ENCODE results near the gene FAM120B.
"Not testable (repeated sequence)": the region's sequence is repeated elsewhere in the genome, so short reads cannot be mapped to it uniquely, and the experiment has no call there.

Gene FAM120B, protein sequence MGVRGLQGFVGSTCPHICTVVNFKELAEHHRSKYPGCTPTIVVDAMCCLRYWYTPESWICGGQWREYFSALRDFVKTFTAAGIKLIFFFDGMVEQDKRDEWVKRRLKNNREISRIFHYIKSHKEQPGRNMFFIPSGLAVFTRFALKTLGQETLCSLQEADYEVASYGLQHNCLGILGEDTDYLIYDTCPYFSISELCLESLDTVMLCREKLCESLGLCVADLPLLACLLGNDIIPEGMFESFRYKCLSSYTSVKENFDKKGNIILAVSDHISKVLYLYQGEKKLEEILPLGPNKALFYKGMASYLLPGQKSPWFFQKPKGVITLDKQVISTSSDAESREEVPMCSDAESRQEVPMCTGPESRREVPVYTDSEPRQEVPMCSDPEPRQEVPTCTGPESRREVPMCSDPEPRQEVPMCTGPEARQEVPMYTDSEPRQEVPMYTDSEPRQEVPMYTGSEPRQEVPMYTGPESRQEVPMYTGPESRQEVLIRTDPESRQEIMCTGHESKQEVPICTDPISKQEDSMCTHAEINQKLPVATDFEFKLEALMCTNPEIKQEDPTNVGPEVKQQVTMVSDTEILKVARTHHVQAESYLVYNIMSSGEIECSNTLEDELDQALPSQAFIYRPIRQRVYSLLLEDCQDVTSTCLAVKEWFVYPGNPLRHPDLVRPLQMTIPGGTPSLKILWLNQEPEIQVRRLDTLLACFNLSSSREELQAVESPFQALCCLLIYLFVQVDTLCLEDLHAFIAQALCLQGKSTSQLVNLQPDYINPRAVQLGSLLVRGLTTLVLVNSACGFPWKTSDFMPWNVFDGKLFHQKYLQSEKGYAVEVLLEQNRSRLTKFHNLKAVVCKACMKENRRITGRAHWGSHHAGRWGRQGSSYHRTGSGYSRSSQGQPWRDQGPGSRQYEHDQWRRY

DNA sequence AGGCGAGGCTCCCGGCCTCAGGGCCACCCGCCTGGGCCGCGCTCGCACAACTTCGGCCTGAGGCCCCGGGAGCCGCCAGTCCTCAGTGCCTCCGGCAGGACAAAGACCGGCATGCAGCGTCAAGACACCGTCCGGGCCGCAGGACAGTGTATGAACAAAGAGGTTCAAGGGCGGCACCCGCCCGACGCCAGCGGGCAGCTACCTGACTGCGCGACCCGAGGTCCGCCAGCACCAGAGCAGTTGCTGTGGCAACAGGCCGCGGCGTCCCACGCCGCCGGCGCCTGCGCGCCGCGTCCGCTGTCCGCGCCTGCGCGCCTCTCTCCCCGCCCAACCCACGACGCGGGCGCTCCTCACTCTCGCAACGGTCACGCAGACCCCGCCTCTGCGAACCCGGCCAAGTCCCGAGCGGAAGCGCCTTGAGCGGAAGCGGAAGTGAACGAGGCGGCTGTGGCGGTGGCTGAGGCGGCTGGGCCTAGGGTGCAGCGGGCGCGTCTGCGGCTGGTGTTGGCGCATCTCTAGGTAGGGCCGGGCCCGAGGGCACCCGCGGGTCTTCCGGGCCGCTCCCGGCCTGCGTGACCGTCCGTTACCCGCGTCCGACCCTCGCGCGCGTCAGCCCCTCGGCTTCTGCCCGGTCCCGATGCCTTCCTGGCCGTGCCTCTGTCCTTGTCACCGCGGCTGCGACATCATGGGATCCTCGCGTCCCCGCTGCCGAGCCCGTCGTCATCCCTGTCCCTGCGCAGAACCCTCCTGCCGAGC lies at the start of gene FAM120B:
TSS of gene FAM120B (plus strand) at position 435 of the 756 bp plus-strand sequence. CDS start 10,633 bp downstream, outside the sequence.
- DNase-seq (ENCODE audit: low read depth): peak; percentile 94

DNA sequence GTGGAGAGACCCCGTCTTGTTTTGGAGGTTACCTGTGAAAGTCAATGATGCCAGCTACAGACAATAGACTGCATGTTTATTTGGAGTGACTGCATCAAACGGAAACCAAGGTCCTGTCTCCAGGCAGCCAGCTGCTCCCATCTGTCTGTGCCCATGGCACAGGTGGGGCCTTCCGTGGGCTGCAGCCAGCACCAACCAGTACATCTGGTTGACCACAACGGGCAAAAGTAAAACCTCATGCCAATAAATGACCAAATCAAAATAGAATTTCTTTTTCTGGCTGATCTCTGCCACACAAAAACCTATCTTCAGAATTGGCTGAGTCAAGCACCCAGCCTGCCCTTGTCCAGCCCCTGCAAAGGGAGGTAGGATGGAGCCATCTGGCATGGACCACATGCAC lies 49.2 kb upstream of the FAM120B start:
- no peak for DNase-seq (ENCODE audit: low read depth)

GRCh38 chr6:170258407-170258806 lies 48.2 kb upstream of the FAM120B start:
- no peak for DNase-seq (ENCODE audit: low read depth)

DNA sequence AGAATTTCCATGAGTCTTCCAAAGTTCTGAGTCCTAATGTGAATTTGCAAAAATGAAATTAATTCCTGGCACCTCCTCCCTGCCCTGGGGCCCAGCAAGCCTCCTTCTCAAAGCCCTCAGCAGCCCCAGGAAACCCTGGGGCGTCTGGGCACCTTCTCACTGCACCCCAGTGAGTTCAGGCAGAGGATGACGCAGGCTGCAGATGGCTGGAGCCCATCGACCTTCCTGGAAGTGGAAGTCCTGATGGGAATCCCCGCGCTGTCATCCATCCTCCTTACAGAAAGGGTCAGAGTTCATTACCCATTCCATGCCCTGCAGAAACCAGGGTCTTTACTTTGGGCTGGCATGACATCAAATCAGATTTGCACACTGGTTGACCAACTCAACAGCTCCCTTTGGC lies 47.3 kb upstream of the FAM120B start:
- DNase-seq (ENCODE audit: low read depth): no peak

- DNase-seq (ENCODE audit: low read depth): no peak
Observed at GRCh38 chr6:170260686-170261085, 45.9 kb upstream of the FAM120B start.

DNA sequence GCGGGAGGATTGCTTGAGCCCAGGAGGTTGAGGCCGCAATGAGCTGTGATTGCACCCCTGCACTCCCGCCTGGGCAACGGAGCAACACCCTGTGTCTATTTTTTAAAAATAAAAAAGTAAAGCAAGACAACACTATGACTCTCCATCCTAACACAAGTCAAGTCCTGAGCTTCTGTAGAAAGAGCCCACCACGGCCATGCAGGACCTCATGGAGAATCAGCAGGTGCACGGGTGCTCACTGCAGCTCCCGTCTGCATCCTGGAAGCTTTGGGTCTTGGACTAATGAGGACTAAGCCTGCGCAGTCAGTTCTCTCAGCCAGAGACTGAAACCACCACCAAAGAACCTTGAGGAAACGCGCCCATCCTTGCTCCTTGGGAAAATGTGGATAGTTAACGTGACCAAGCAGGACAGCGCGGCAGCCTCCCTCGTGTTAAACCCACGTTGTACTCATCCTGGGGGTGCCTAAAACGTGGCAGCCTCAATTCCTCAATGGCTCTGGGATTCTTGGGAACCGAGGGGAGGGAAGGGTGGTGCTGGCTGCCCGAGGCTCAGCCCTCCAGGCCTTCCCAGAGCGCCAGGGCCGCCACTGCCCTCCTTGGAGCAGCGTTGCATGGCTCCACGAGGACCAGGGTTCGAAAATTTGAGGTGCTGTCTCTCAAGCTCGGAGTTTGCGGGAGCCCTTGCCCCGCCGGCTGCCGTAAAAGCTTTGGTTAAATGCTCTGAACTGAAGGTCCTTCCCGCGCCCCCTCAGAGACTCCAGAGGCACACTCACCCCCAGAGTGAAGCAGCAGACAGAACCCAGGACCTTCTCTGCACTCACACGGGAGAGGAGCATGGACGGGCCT lies 44.7 kb upstream of the FAM120B start:
- DNase-seq (ENCODE audit: low read depth): no peak

- DNase-seq (ENCODE audit: low read depth): no peak
Observed at GRCh38 chr6:170262489-170263088, 44.0 kb upstream of the FAM120B start.

GRCh38 chr6:170263410-170263809 lies 43.1 kb upstream of the FAM120B start:
- DNase-seq (ENCODE audit: low read depth): no peak

DNA sequence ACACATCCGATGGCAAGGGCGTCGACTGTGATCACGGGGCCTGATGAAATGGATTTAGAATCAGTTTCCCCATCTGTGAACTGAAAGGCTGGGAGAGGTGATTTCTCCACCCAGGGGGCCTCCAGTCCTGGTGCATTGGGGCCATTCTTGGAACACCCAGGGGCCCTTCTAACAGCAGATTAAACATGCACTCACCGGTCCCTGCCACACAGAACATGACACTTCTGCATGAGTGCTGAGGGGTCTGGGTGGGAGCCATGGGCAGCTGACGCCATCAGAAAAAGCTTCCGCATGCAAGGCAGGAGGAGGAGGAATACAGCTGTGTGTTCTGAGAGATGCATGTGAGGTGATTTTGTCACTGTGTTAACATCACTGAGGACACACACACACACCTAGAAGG lies 42.5 kb upstream of the FAM120B start:
- DNase-seq (ENCODE audit: low read depth): no peak

- not testable (repeated sequence) for DNase-seq (ENCODE audit: low read depth)
Observed at GRCh38 chr6:170264644-170265043, 41.9 kb upstream of the FAM120B start.

DNA sequence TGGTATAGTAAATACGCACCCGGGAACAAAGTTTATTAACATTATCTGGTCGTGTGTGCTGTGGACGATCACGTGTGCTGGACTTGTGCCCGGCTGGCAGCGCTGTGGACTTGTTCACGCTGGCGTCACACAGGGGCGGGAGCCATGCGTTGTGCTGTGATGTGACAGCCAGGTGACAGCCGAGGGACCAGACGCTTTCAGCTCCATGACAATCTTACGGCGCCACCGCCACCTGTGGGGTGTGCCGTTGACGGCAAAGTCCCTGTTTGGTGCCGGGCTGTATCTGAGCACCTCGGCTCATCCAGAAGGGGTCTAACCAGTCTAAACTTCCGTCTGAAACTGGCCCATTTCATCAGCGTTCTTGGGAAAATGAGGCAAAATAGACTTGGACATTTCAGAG lies 40.9 kb upstream of the FAM120B start:
- DNase-seq (ENCODE audit: low read depth): no peak

DNA sequence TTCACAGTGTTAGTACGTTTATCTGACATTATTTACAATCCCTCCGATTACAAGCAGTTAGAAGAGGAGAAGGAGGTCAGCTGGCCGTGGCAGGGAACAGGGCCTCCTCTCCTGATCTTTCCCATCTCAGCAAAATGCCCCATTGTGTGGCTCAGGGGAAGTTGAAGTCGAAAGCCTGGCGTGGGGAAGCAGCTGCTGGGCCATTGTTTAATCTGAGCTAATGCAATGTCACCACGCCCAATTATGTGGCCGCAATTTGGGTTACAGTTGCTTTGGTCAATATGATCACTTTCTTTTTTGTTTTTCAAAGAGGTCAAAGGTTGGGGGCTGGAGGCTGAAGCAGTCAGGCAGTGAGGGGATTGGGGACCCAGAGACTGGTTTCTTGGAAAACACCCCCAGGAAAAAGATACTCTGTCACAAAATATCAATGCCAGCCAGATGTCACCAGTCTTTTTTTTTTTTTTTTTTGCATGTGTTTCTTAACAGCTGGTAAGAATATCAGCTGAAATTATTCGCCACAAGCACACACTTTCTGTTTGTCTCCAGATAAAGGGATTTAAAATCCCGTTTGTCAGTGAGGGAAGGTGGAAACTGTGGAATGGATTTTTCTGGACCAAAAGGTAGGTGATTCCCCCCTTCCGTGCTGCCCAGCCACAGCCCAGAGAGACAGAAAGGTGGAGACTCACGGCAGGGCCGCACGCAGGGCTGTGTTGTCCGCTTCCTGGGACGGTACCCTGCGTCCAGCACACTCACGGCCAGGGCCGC lies 40.3 kb upstream of the FAM120B start:
- DNase-seq (ENCODE audit: low read depth): no peak

- no peak for DNase-seq (ENCODE audit: low read depth)
Observed at GRCh38 chr6:170267688-170268087, 38.9 kb upstream of the FAM120B start.

GRCh38 chr6:170268216-170269129 lies 38.1 kb upstream of the FAM120B start:
- no peak for DNase-seq (ENCODE audit: low read depth)

DNA sequence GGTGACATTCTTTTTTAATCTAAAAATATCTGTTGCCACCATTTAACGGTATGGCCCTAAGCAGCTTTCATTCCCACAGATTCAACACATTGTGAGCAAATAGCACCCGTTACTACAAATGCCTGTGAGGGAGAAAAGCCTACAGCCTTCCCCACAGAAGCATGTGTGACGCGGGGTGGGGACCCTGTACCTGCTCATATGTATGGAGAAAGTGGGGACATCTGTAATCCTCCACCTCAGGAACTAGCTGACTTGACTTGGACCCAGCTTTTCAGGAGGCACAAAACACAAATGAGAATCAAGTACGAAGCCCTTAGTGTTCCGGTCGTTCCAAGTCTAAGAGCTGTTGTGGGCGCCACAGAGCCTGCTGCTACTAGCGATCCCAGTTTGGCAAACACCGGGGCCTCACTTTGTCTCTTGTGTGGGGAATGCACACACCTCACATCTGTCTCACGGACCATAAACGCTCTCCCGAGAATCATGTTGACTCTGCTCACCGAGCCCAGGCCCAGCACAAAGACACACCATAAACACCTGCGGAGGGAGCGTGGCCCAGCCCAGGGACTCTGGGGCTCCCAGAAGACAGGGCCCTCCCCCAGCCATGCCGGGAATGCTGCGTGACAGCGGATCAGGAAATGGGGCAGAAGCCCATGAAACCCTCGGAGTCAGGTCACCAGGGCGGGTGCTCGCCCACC lies 37.3 kb upstream of the FAM120B start:
- no peak for DNase-seq (ENCODE audit: low read depth)

- DNase-seq (ENCODE audit: low read depth): no peak
Observed at GRCh38 chr6:170269846-170270541, 36.6 kb upstream of the FAM120B start.

DNA sequence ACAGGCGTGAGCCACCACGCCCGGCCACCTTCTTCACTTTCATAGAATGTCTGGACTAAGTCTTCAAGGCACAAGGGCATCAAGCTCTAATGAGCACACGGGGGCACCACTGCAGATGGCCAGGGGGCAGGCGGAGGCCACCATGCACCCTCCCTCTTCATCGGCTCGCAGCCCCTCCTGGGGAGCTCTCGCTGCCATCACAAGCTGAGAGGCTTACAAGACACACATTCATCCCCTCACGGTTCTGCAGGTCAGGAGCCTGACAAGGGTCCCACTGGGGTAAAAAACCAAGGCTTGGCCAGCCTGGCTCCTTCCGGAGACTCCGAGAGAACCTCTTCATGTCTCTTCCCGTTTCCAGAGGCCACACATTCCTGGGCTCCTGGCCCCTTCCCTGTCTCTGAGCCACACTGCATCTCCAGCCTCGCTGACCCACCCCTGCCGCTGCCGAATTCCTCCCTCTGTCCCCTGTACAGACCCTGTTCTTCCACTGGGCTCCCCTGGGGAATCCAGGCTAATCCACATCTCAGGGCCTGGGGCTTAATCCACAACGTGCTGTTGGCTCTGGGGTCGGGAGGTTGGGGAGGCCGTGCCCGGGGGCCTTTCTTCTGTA lies 35.5 kb upstream of the FAM120B start:
- no peak for DNase-seq (ENCODE audit: low read depth)
